ENCODE data around the gene GPS1. TPM values are rescaled to one million over a fixed set of nuclear protein-coding genes. Genes with fewer than 3 reads are reported as not detected.

The GPS1 gene
- total and polyA plus RNA-seq, 2 donors from 2014 or later, result 99.3 to 149 TPM

DNA sequence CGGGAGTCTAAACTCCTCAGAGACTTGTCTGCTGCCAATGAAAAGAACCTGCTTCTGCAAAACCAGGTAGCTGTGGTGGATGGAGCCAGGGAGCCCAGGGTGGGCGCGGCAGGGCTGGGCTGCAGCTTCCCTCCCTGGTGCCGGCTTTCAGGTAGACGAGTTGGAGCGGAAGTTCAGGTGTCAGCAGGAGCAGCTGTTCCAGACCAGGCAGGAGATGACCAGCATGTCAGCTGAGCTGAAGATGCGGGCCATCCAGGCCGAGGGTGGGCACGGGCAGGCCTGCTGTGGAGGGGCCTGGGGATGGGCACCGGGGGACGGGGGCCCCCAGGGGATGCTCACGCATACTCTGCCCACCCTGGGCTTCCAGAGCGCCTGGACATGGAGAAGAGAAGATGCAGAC, 23.5 kb upstream of the GPS1 start:
- FAIRE-seq (no peak), DNase-seq (no peak)
- Histone ChIP-seq H3K27me3 (ENCODE audit: control insufficient read depth, insufficient read depth, low read length) (no peaks in the 10 kb centered on the region), H3K4me1 (ENCODE audit: control insufficient read depth in 2 of 3, insufficient read depth in 2 of 3, low read depth in 1 of 3, low read length in 3 of 3) (peaks cover 0 to 20% (median 0%) of the 10 kb centered on the region in 3 donors), H3K9ac (ENCODE audit: low read length in 3 of 3) (no peak overlapping the region), H3K27ac (ENCODE audit: low read depth in 2 of 2, low read length in 2 of 2) (no peak overlapping the region), H3K9me3 (ENCODE audit: control insufficient read depth in 2 of 3, insufficient read depth in 1 of 3, low read length in 3 of 3) (no peaks in the 10 kb centered on the region), H3K36me3 (ENCODE audit: control insufficient read depth in 2 of 3, insufficient read depth in 3 of 3, low read length in 3 of 3) (no peaks in the 10 kb centered on the region), H3K4me3 (ENCODE audit: low read length in 3 of 3) (no peak overlapping the region)
- TF ChIP-seq CTCF (IDR thresholded peaks at IDR 0.05; ENCODE audit: borderline replicate concordance, extremely low read depth, insufficient read depth), result no peak
- intact Hi-C loops (cut with DNase I), result no loop called here

GRCh38 chr17:82028966-82029365, 22.7 kb upstream of the GPS1 start:
- H3K9me3 ChIP-seq (ENCODE audit: control insufficient read depth in 2 of 3, insufficient read depth in 1 of 3, low read length in 3 of 3), result no peaks in the 10 kb centered on the region
- no peak overlapping the region for H3K27ac ChIP-seq (ENCODE audit: low read depth in 2 of 2, low read length in 2 of 2)
- no peaks in the 10 kb centered on the region for H3K27me3 ChIP-seq (ENCODE audit: control insufficient read depth, insufficient read depth, low read length)
- H3K9ac ChIP-seq (ENCODE audit: low read length in 3 of 3), result no peak overlapping the region
- no peak for TF ChIP-seq CTCF (IDR thresholded peaks at IDR 0.05; ENCODE audit: borderline replicate concordance, extremely low read depth, insufficient read depth)
- no peaks in the 10 kb centered on the region for H3K36me3 ChIP-seq (ENCODE audit: control insufficient read depth in 2 of 3, insufficient read depth in 3 of 3, low read length in 3 of 3)
- FAIRE-seq (no peak), DNase-seq (no peak)
- intact Hi-C loops (cut with DNase I), result no loop called here
- H3K4me1 ChIP-seq (ENCODE audit: control insufficient read depth in 2 of 3, insufficient read depth in 2 of 3, low read depth in 1 of 3, low read length in 3 of 3), result peaks cover 0 to 15% (median 0%) of the 10 kb centered on the region in 3 donors
- H3K4me3 ChIP-seq (ENCODE audit: low read length in 3 of 3), result no peak overlapping the region

DNA sequence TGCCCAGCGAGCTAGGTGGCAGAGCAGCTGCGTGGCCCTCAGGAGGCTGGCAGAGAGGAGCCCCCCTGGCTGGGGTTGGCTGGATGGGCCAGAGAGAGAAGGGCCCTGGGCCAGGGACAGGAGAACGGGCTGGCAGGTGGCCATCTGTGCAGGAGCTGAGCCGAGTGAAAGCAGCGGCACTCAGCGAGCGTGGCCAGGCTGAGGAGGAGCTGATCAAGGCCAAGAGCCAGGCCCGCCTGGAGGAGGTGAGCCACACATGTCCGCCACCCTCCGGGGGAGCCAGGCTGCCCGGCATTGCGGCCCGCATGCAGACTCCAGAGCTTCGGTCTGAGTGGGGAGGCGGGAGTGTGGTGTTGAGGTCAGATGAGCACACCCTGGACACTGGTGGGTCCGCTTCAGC, 22.3 kb upstream of the GPS1 start:
- no peak overlapping the region for H3K9ac ChIP-seq (ENCODE audit: low read length in 3 of 3)
- DNase-seq, result no peak
- H3K36me3 ChIP-seq (ENCODE audit: control insufficient read depth in 2 of 3, insufficient read depth in 3 of 3, low read length in 3 of 3), result no peaks in the 10 kb centered on the region
- no peak for FAIRE-seq
- intact Hi-C loops (cut with DNase I), result no loop called here
- no peak for TF ChIP-seq CTCF (IDR thresholded peaks at IDR 0.05; ENCODE audit: borderline replicate concordance, extremely low read depth, insufficient read depth)
- no peaks in the 10 kb centered on the region for H3K9me3 ChIP-seq (ENCODE audit: control insufficient read depth in 2 of 3, insufficient read depth in 1 of 3, low read length in 3 of 3)
- H3K4me3 ChIP-seq (ENCODE audit: low read length in 3 of 3), result no peak overlapping the region
- H3K27me3 ChIP-seq (ENCODE audit: control insufficient read depth, insufficient read depth, low read length), result no peaks in the 10 kb centered on the region
- peaks cover 0 to 13% (median 0%) of the 10 kb centered on the region in 3 donors for H3K4me1 ChIP-seq (ENCODE audit: control insufficient read depth in 2 of 3, insufficient read depth in 2 of 3, low read depth in 1 of 3, low read length in 3 of 3)
- H3K27ac ChIP-seq (ENCODE audit: low read depth in 2 of 2, low read length in 2 of 2), result no peak overlapping the region

DNA sequence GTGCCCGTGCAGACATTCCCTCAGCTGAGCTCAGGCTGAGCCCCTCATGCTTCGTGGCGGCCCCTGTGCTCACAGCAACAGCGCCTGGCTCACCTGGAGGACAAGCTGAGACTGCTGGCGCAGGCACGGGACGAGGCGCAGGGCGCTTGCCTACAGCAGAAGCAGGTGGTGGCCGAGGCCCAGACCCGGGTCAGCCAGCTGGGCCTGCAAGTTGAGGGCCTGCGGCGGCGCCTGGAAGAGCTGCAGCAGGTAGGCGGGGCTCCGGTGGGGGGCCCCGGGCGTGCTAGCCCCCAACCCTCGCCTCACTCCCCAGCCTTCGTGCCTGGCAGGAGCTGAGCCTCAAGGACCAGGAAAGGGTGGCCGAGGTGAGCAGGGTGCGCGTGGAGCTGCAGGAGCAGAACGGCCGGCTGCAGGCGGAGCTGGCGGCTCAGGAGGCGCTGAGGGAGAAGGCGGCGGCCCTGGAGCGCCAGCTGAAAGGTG, 21.7 kb upstream of the GPS1 start:
- no peak overlapping the region for H3K27ac ChIP-seq (ENCODE audit: low read depth in 2 of 2, low read length in 2 of 2)

More for the DNA sequence above, 21.7 kb upstream of the GPS1 start:
- FAIRE-seq, result no peak
- H3K9me3 ChIP-seq (ENCODE audit: control insufficient read depth in 2 of 3, insufficient read depth in 1 of 3, low read length in 3 of 3), result no peaks in the 10 kb centered on the region
- H3K4me1 ChIP-seq (ENCODE audit: control insufficient read depth in 2 of 3, insufficient read depth in 2 of 3, low read depth in 1 of 3, low read length in 3 of 3), result peaks cover 0 to 13% (median 0%) of the 10 kb centered on the region in 3 donors
- no peak for DNase-seq
- no peak overlapping the region for H3K9ac ChIP-seq (ENCODE audit: low read length in 3 of 3)
- H3K36me3 ChIP-seq (ENCODE audit: control insufficient read depth in 2 of 3, insufficient read depth in 3 of 3, low read length in 3 of 3), result peaks cover 0 to 3% (median 0%) of the 10 kb centered on the region in 3 donors
- no peak for TF ChIP-seq CTCF (IDR thresholded peaks at IDR 0.05; ENCODE audit: borderline replicate concordance, extremely low read depth, insufficient read depth)
- H3K27me3 ChIP-seq (ENCODE audit: control insufficient read depth, insufficient read depth, low read length), result no peaks in the 10 kb centered on the region
- intact Hi-C loops (cut with DNase I), result loop anchor here (10.0 kb wide), 1 partner anchor 125 kb away; no protein-coding TSS in a partner anchor
- no peak overlapping the region for H3K4me3 ChIP-seq (ENCODE audit: low read length in 3 of 3)

Data from kidney (tissue), 14 donors.